ENCODE data around the gene GRHPR.
A peak's percentile ranks its signal among the peaks of the same experiment; 100 is the strongest.
"Not testable (repeated sequence)": the region's sequence is repeated elsewhere in the genome, so short reads cannot be mapped to it uniquely, and the experiment has no call there.

Gene GRHPR

GRCh38 chr9:37422289-37423104 lies at the start of gene GRHPR:
TSS of gene GRHPR (plus strand) at chr9:37422696. CDS start at chr9:37422751, 55 bp downstream.
- DNase-seq (ENCODE audit: low spot score) = peak; percentile 91

DNA sequence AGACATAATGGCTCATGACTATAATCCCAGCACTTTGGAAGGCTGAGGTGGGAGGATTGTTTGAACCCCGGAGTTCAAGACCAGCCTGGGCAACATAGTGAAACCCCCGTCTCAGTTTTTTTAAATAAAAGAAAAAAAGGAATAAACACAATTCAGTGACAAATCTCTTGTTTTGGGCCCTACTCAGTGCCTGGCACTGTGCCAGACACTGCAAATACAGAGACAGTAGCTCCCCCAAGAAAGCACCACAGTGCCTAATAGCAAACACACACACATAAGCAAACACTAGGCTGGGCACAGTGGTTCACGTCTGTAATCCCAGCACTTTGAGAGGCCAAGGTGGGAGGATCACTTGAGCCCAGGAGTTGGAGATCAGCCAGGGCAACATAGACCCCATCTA lies 49.7 kb upstream of the GRHPR start:
- no peak for DNase-seq (ENCODE audit: low spot score)

DNA sequence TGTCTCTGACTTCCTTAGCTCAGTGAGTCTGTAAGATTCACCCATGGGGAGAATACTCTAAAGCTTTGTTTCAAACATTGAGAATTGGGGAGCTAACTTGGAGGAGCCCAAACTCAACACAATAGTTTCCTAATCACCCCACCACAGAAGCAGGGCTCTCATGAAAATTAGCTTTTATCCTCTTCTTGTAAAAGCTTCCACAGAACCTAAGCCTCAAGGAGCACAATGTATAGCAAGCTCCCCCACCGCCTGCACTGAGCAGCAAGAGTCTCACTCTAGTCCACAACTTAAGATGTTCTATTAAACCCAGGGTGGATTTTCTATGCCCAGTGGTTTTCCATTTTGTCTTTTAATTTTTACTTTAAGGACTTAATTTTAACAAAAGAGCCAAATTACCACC lies 48.9 kb upstream of the GRHPR start:
- no peak for DNase-seq (ENCODE audit: low spot score)

- peak; percentile 80 for DNase-seq (ENCODE audit: low spot score)
Observed at GRCh38 chr9:37374892-37375291, 47.6 kb upstream of the GRHPR start.

- no peak for DNase-seq (ENCODE audit: low spot score)
Observed at GRCh38 chr9:37377688-37378612, 44.5 kb upstream of the GRHPR start.

DNA sequence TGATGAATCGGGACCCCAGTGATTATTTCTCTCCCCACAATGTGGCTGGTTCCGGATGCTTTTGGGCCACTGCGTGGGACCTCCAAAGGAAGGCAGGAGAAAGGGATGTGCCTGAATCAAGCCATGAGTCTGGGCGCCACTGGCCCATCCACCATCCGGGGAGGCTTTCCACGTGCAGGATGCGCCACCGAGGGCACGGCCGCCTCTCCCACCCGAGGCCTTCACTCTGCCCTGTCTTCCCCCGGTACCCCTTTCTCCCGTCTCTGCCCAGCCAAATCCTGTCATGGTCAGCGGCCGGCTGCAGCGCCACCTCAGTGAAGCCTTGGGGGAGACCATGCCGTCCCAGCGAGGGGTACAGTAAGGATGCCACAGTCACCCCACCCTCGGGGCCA lies 43.9 kb upstream of the GRHPR start:
- no peak for DNase-seq (ENCODE audit: low spot score)

DNA sequence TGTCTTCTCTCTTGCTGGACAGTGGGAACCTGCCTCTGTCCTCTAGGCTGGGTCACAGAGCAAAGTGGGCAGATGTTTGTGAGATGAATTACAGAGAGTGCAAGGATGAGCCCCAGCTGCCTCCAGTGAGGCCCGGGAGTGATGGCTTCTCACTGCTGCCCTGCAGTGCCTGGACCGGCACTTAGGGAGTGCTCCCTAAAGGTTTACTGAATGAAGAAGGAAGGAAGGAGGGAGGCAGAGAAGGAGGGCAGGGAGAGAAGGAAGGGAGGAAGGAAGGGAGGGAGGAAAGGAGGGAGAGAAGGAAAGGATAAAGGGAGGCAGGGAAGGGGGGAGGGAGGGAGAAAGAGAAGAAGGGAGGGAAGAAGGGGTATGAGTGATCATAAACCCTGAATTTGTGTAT lies 42.7 kb upstream of the GRHPR start:
- DNase-seq (ENCODE audit: low spot score) = no peak

- no peak for DNase-seq (ENCODE audit: low spot score)
Observed at GRCh38 chr9:37380570-37380969, 41.9 kb upstream of the GRHPR start.

DNA sequence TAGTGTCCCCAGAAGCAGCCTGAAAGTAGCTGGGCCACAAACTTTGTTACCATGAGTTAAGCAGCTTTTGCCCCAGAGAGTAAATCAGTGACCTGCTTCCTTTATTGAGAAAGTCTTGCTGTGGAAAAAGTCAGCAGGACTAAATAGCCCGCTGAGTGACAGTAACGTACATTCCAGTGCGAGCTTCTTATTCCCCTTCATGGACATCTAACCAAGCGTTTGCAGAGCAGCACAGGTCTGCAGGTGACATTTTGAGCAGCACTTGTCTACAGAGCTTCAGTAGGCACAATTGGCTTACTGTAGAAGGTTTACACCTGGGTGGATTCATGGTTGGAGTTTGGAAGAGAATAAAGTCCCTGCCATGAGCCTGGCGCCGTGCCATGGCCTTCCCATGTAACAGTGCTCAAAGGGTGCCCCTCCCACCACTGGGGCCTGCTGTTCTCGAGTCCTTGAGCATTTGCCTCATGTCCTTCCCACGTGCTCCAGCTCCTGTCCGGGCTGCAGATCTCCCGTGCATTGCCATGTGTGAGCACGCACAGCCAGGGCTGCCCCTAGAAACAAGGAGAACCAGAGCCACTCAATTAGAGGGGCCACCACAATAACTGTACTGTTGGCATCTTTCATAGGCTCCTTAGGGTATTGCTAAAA lies 41.3 kb upstream of the GRHPR start:
- DNase-seq (ENCODE audit: low spot score) = no peak

DNA sequence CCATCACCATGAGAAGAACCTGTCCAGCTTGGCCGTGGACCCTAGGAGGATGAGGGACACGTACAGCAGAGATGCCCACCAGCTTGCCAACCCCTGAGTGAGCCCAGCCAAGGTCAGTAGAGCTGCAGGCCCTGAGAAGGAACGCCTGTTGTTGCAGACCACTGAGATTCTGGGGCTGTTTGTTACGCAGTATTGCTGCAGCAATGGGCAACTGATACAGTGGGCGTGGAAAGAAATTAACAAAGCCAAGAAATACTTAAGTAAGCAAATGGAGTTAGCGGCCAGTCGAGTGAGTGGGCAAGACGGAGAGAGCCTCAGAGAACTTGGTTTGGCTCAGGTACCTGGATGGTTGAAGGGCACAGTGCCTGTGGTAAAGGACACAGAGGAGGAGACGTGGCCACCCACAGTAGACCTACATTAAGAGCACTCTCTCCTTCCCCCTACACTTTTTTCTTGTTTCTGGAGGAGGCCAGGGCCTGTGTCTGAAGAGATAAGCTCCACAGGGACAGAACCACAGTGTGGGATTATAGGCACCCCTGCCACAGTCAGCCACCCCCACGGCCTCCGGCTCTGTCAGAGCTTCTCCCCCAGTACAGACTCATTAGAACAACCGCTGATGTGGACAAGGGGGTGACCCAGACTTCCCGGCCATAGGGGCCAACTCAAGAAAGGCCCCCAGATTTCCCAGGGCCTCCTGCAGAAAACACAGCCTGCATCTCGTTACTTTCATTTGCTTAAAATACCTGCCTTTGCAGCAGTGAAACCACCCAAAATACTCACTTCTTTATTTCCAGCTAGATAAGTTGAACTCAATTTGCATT lies 40.1 kb upstream of the GRHPR start:
- peak; percentile 54 for DNase-seq (ENCODE audit: low spot score)

GRCh38 chr9:37382982-37383357 lies 39.5 kb upstream of the GRHPR start:
- no peak for DNase-seq (ENCODE audit: low spot score)

GRCh38 chr9:37383393-37383792 lies 39.1 kb upstream of the GRHPR start:
- no peak for DNase-seq (ENCODE audit: low spot score)

DNA sequence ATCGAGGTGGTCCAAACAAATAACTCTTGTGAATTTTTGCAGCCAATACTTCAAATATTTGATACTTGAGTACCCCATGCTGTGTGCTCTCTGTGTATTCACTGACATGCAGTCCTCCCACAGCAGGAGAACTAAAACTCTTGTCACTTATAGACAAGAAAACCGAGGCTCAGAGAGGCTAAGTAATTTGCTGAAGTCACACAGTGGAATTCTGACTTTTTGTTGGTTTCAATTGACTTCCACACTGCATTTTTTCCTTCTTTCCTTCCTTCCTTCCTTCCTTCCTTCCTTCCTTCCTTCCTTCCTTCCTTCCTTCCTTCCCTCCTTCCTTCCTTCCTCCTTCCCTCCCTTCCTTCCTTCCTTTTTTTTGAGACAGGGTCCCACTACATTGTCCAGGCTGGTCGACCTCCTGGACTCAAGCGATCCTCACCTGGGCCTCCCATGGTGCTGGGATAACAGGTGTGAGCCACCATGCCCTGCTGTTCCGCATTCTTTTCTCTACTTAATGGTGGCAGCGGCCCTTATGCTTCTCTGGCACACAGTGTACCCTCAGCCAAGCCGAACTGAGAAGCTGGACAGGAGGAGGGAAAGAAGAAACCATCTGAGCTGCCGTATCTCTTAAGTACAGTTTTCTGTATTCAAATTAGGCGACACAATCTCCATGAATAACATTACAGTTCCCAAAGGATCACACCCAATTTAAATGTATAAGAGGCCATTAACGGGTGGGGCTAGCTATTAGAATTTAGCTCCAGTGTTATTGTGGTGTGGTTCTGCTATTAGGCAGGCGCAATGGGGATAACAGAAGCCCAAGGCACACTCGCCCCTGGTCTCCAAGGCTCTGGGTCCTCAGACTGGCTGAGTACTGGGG lies 38.4 kb upstream of the GRHPR start:
- DNase-seq (ENCODE audit: low spot score) = no peak

DNA sequence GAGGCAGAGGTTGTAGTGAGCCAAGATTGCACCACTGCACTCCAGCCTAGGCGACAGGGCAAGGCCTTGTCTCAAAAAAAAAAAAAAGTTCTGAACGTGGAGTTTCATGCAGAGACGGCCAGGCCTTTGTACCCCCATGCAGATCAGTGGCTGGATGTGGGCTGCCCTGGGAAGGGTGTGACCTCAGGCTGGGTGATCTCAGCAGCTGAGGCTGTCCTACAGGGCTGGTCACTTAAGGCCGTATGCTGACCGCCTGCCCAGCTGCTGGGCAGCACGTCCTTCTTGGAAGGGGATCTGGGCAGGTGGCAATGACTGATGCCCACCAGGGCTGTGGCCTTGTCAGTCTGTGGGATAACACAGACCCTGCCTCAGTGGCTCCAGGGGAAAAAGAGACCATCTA lies 37.2 kb upstream of the GRHPR start:
- DNase-seq (ENCODE audit: low spot score) = no peak

- DNase-seq (ENCODE audit: low spot score) = peak; percentile 64
Observed at GRCh38 chr9:37386988-37387387, 35.5 kb upstream of the GRHPR start.

DNA sequence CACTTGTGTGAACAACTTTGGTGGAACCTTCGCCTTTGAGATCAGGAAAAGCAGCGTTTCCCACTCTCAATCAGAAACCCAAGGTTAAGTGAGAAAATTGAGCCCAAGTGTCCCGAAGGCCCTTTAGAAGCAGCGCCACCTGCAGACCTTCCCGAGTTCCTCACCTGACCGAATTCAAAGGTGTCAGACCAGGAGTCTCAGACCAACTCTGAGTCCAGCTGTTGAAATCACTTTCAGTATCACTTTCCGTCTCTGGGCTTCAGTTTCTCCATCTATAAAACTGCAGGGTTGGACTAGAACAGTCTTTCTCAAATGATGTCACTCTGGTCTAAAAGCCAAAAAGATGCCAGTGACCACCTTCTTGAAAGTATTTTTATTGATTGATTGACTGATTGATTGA lies 31.7 kb upstream of the GRHPR start:
- DNase-seq (ENCODE audit: low spot score) = peak; percentile 73

GRCh38 chr9:37392272-37392671 lies 30.2 kb upstream of the GRHPR start:
- DNase-seq (ENCODE audit: low spot score) = no peak

DNA sequence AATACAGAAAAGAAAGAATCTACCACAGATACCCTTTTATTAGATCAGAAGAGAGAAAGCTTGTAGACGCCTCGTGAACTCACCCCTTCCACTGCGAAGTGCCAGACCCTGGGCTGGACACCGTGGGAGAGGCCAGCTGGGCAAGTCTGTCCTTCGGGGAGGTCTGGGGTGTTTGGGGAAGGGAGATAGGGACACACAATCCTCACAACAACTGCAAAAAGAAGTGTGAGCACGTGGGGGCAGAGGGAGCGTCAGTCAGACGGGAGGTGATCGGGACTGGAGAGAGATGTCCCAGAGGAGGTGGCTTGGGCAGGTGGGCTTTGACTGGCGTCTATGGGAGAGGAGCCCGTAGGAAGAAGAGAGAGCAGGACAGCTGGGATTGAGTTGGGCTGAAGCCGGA lies 27.3 kb upstream of the GRHPR start:
- DNase-seq (ENCODE audit: low spot score) = no peak

DNA sequence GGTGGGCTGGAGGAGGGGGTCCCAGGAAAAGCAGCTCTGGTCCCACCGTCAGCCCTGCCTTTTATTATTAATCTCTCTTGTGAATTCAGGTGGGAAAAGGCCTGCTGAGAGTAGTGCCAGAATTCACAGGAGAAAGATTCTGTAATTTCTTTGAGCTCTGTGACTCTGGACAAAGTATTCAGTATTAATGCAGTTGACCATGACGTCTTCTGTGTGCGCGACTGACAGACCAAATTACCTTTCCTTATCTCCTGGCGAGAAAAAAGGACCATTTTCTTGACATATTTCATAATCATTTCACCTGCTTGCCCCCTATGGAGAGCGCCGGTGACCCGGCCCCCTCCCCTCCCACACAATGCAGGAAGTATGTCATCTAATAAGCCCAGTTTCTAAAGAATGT lies 26.8 kb upstream of the GRHPR start:
- DNase-seq (ENCODE audit: low spot score) = no peak

GRCh38 chr9:37397948-37398347 lies 24.5 kb upstream of the GRHPR start:
- not testable (repeated sequence) for DNase-seq (ENCODE audit: low spot score)
